IPS-15b (cell line): ENCODE results near the gene SMAD7.

Experiments
- H3K27me3 ChIP-seq: one replicate; pipeline ENCODE4 v1.6.1; 2013; ENCODE audit warnings: low read length; ENCODE audit not compliant: control insufficient read depth, insufficient read depth
- H3K36me3 ChIP-seq: one replicate; pipeline ENCODE4 v1.6.1; 2013; ENCODE audit warnings: low read length; ENCODE audit not compliant: control insufficient read depth, insufficient read depth
- H3K4me1 ChIP-seq: one replicate; pipeline ENCODE4 v1.6.1; 2013; ENCODE audit warnings: mild to moderate bottlenecking, low read length; ENCODE audit not compliant: control insufficient read depth, insufficient read depth
- H3K4me3 ChIP-seq: one replicate; pipeline ENCODE4 v1.5.1; 2013; ENCODE audit warnings: low read depth, low read length
- H3K9ac ChIP-seq: one replicate; pipeline ENCODE4 v1.6.1; 2013; ENCODE audit warnings: low read depth, mild to moderate bottlenecking, low read length
- H3K9me3 ChIP-seq: one replicate; pipeline ENCODE4 v1.6.1; 2013; ENCODE audit warnings: mild to moderate bottlenecking, low read length; ENCODE audit not compliant: control insufficient read depth, insufficient read depth

Gene SMAD7

GRCh38 chr18:48992133-48992532 lies 41.4 kb upstream of the SMAD7 start:
- Histone ChIP-seq H3K36me3 (no peaks in the 10 kb centered on the region), H3K9ac (no peak overlapping the region), H3K27me3 (no peaks in the 10 kb centered on the region), H3K9me3 (no peaks in the 10 kb centered on the region), H3K4me1 (peaks cover 4% of the 10 kb centered on the region), H3K4me3 (no peak overlapping the region)

GRCh38 chr18:48991676-48992075 lies 40.9 kb upstream of the SMAD7 start:
- no peak overlapping the region for H3K9ac ChIP-seq
- H3K4me3 ChIP-seq: no peak overlapping the region
- no peaks in the 10 kb centered on the region for H3K9me3 ChIP-seq
- no peaks in the 10 kb centered on the region for H3K27me3 ChIP-seq
- H3K4me1 ChIP-seq: peaks cover 4% of the 10 kb centered on the region
- H3K36me3 ChIP-seq: no peaks in the 10 kb centered on the region

GRCh38 chr18:48991319-48991660 lies 40.5 kb upstream of the SMAD7 start:
- peaks cover 4% of the 10 kb centered on the region for H3K4me1 ChIP-seq
- H3K9me3 ChIP-seq: no peaks in the 10 kb centered on the region
- no peak overlapping the region for H3K9ac ChIP-seq
- H3K4me3 ChIP-seq: no peak overlapping the region
- no peaks in the 10 kb centered on the region for H3K27me3 ChIP-seq
- H3K36me3 ChIP-seq: no peaks in the 10 kb centered on the region

GRCh38 chr18:48990481-48991318 lies 39.9 kb upstream of the SMAD7 start:
- Histone ChIP-seq H3K9ac (no peak overlapping the region), H3K9me3 (no peaks in the 10 kb centered on the region), H3K36me3 (no peaks in the 10 kb centered on the region), H3K4me1 (peaks cover 4% of the 10 kb centered on the region), H3K27me3 (no peaks in the 10 kb centered on the region), H3K4me3 (no peak overlapping the region)

GRCh38 chr18:48989304-48990303 lies 38.8 kb upstream of the SMAD7 start:
- Histone ChIP-seq H3K27me3 (no peaks in the 10 kb centered on the region), H3K4me3 (no peak overlapping the region), H3K9me3 (no peaks in the 10 kb centered on the region), H3K36me3 (no peaks in the 10 kb centered on the region), H3K4me1 (peaks cover 4% of the 10 kb centered on the region), H3K9ac (no peak overlapping the region)

- Histone ChIP-seq H3K4me3 (no peak overlapping the region), H3K9me3 (no peaks in the 10 kb centered on the region), H3K27me3 (no peaks in the 10 kb centered on the region), H3K9ac (no peak overlapping the region), H3K36me3 (no peaks in the 10 kb centered on the region), H3K4me1 (peaks cover 4% of the 10 kb centered on the region)
Observed at GRCh38 chr18:48988508-48989303, 37.9 kb upstream of the SMAD7 start.

- Histone ChIP-seq H3K4me1 (peaks cover 4% of the 10 kb centered on the region), H3K9me3 (no peaks in the 10 kb centered on the region), H3K36me3 (no peaks in the 10 kb centered on the region), H3K9ac (no peak overlapping the region), H3K4me3 (no peak overlapping the region), H3K27me3 (no peaks in the 10 kb centered on the region)
Observed at GRCh38 chr18:48987821-48988220, 37.1 kb upstream of the SMAD7 start.

- no peak overlapping the region for H3K9ac ChIP-seq
- H3K9me3 ChIP-seq: no peaks in the 10 kb centered on the region
- H3K4me1 ChIP-seq: peaks cover 4% of the 10 kb centered on the region
- H3K27me3 ChIP-seq: no peaks in the 10 kb centered on the region
- H3K36me3 ChIP-seq: no peaks in the 10 kb centered on the region
- H3K4me3 ChIP-seq: no peak overlapping the region
Observed at GRCh38 chr18:48986851-48987761, 36.3 kb upstream of the SMAD7 start.

GRCh38 chr18:48985161-48985560 lies 34.4 kb upstream of the SMAD7 start:
- no peaks in the 10 kb centered on the region for H3K27me3 ChIP-seq
- no peaks in the 10 kb centered on the region for H3K36me3 ChIP-seq
- H3K4me3 ChIP-seq: no peak overlapping the region
- no peak overlapping the region for H3K9ac ChIP-seq
- no peaks in the 10 kb centered on the region for H3K9me3 ChIP-seq
- peaks cover 4% of the 10 kb centered on the region for H3K4me1 ChIP-seq

GRCh38 chr18:48983793-48984437 lies 33.1 kb upstream of the SMAD7 start:
- H3K4me1 ChIP-seq: peaks cover 4% of the 10 kb centered on the region
- no peaks in the 10 kb centered on the region for H3K36me3 ChIP-seq
- no peaks in the 10 kb centered on the region for H3K27me3 ChIP-seq
- H3K9ac ChIP-seq: no peak overlapping the region
- H3K4me3 ChIP-seq: no peak overlapping the region
- H3K9me3 ChIP-seq: no peaks in the 10 kb centered on the region
